PC-9 (cell line): ENCODE data around the gene BACH2. TPM values are rescaled to one million over a fixed set of nuclear protein-coding genes. Genes with fewer than 3 reads are reported as not detected.

Experiments
- BruUV-seq: library from RNA; stranded (reverse); fragments of 400-500 nt; replicated peaks from 2 replicates; lab custom pipeline; 2021; lab: Mats Ljungman, UMichigan
- CTCF ChIA-PET: fragments of 300-600 bp; sonication (Branson Sonifier 250); formaldehyde crosslinking; loops from one replicate; lab custom pipeline; 2022; ENCODE audit warnings: antibody characterized with exemption; lab: Charles Lee
- POLR2A ChIA-PET: fragments of 300-600 bp; sonication (Branson Sonifier 250); formaldehyde crosslinking; loops from one replicate; lab custom pipeline; 2022; ENCODE audit warnings: antibody characterized with exemption; ENCODE audit not compliant: unreplicated experiment; lab: Charles Lee
- DNase-seq, 2 experiments: peaks; one replicate each; pipeline versions ENCODE4 v3.0.0 to v3.0.0-alpha.2; 2015 to 2022; ENCODE audit warnings: mixed read lengths in 1 of 2
- H2AFZ ChIP-seq: fragments of 200-600 bp; sonication (generic); 2 replicates; pipeline ENCODE4 v1.8.1; 2017; ENCODE audit warnings: antibody characterized with exemption
- H3F3A ChIP-seq: fragments of 200-600 bp; sonication (generic); 2 replicates; pipeline ENCODE4 v1.8.1; 2017; ENCODE audit warnings: antibody characterized with exemption, mild to moderate bottlenecking, low read depth; ENCODE audit not compliant: insufficient read depth
- H3K27ac ChIP-seq: fragments of 200-600 bp; sonication (generic); 2 replicates; pipeline ENCODE4 v1.6.1; 2016; ENCODE audit warnings: mixed run types
- H3K27me3 ChIP-seq: fragments of 200-600 bp; sonication (generic); 2 replicates; pipeline ENCODE4 v1.6.1; 2016; ENCODE audit warnings: low read depth, mixed run types; ENCODE audit not compliant: insufficient read depth
- H3K36me3 ChIP-seq: fragments of 200-600 bp; sonication (generic); 2 replicates; pipeline ENCODE4 v1.6.1; 2016; ENCODE audit warnings: low read depth, mixed run types
- H3K4me1 ChIP-seq: fragments of 200-600 bp; sonication (generic); replicated peaks from 2 replicates; pipeline ENCODE4 v1.6.1; 2016; ENCODE audit warnings: mixed run types; ENCODE audit not compliant: insufficient read depth
- H3K4me2 ChIP-seq: fragments of 200-600 bp; sonication (generic); 2 replicates; pipeline ENCODE4 v1.6.1; 2017; ENCODE audit warnings: mixed run types
- H3K4me3 ChIP-seq: fragments of 200-600 bp; sonication (generic); 2 replicates; pipeline ENCODE4 v1.6.1; 2016; ENCODE audit warnings: mixed run types
- H3K79me2 ChIP-seq: fragments of 200-600 bp; sonication (generic); 2 replicates; pipeline ENCODE4 v1.6.1; 2017; ENCODE audit warnings: low read depth, mixed run types
- H3K9me2 ChIP-seq: fragments of 200-600 bp; sonication (generic); 2 replicates; pipeline ENCODE4 v1.8.1; 2017; ENCODE audit warnings: mild to moderate bottlenecking; ENCODE audit not compliant: insufficient read depth
- H3K9me3 ChIP-seq: fragments of 200-600 bp; sonication (generic); 2 replicates; pipeline ENCODE4 v1.8.1; 2016; ENCODE audit warnings: low read depth; ENCODE audit not compliant: insufficient read depth
- H4K20me1 ChIP-seq: fragments of 200-600 bp; sonication (generic); 2 replicates; pipeline ENCODE4 v1.8.1; 2017; ENCODE audit not compliant: insufficient read depth
- EZH2 ChIP-seq: fragments of 200-600 bp; sonication (generic); IDR thresholded peaks from 2 replicates; pipeline ENCODE4 v1.8.0; 2017; ENCODE audit warnings: antibody characterized with exemption, low read depth
- intact Hi-C: fragments of 100-400 bp; cut with micrococcal nuclease; formaldehyde crosslinking; loops from one replicate; pipeline ENCODE4 v1.10.0; 2022; ENCODE audit not compliant: unreplicated experiment
- total RNA-seq: library from RNA; stranded (reverse); gene quantifications from 2 replicates; pipeline ENCODE4 v1.2.3, GENCODE V29; 2021
- TF ChIP-seq, protein P1 (sequence below): fragments of 200-600 bp; sonication (generic); conservative IDR thresholded peaks from 2 replicates; pipeline ENCODE4 v1.6.1; 2017; ENCODE audit warnings: mixed run types, antibody characterized with exemption, mild to moderate bottlenecking, moderate library complexity

The BACH2 gene
- total RNA-seq, 1 experiment from 2014 or later: 2.3 TPM

- intact Hi-C loops: no loop called here
- Histone ChIP-seq H3K9me3 (no peaks in the 10 kb centered on the region), H3K4me1 (peaks cover 5% of the 10 kb centered on the region), H2AFZ (no peak overlapping the region), H3K27me3 (no peaks in the 10 kb centered on the region), H3K36me3 (no peaks in the 10 kb centered on the region), H3K4me2 (no peak overlapping the region), H3K9me2 (no peaks in the 10 kb centered on the region), H3K27ac (no peak overlapping the region), H3F3A (no peaks in the 10 kb centered on the region), H3K79me2 (no peaks in the 10 kb centered on the region), H3K4me3 (no peak overlapping the region), H4K20me1 (no peaks in the 10 kb centered on the region)
- BruUV-seq: no TSS peak
- TF ChIP-seq, protein P1, sequence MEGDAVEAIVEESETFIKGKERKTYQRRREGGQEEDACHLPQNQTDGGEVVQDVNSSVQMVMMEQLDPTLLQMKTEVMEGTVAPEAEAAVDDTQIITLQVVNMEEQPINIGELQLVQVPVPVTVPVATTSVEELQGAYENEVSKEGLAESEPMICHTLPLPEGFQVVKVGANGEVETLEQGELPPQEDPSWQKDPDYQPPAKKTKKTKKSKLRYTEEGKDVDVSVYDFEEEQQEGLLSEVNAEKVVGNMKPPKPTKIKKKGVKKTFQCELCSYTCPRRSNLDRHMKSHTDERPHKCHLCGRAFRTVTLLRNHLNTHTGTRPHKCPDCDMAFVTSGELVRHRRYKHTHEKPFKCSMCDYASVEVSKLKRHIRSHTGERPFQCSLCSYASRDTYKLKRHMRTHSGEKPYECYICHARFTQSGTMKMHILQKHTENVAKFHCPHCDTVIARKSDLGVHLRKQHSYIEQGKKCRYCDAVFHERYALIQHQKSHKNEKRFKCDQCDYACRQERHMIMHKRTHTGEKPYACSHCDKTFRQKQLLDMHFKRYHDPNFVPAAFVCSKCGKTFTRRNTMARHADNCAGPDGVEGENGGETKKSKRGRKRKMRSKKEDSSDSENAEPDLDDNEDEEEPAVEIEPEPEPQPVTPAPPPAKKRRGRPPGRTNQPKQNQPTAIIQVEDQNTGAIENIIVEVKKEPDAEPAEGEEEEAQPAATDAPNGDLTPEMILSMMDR: no peak
- no peak for TF ChIP-seq EZH2
- no peak for DNase-seq
- ChIA-PET POLR2A (no interaction called here), CTCF (no interaction called here)
Measured at GRCh38 chr6:90028066-90028778, 268.4 kb downstream of the BACH2 start.

- Histone ChIP-seq H3K9me3 (no peaks in the 10 kb centered on the region), H4K20me1 (no peaks in the 10 kb centered on the region), H3K4me1 (peaks cover 5% of the 10 kb centered on the region), H3K4me3 (no peak overlapping the region), H3K27ac (no peak overlapping the region), H3K79me2 (no peaks in the 10 kb centered on the region), H3F3A (no peaks in the 10 kb centered on the region), H3K4me2 (no peak overlapping the region), H3K36me3 (no peaks in the 10 kb centered on the region), H2AFZ (no peak overlapping the region), H3K27me3 (no peaks in the 10 kb centered on the region), H3K9me2 (no peaks in the 10 kb centered on the region)
- CTCF ChIA-PET: no interaction called here
- intact Hi-C loops: no loop called here
- DNase-seq: no peak
- BruUV-seq: no TSS peak
- POLR2A ChIA-PET: no interaction called here
- TF ChIP-seq, protein P1: no peak
- no peak for TF ChIP-seq EZH2
Measured at GRCh38 chr6:90026216-90026615, 270.4 kb downstream of the BACH2 start.

DNA sequence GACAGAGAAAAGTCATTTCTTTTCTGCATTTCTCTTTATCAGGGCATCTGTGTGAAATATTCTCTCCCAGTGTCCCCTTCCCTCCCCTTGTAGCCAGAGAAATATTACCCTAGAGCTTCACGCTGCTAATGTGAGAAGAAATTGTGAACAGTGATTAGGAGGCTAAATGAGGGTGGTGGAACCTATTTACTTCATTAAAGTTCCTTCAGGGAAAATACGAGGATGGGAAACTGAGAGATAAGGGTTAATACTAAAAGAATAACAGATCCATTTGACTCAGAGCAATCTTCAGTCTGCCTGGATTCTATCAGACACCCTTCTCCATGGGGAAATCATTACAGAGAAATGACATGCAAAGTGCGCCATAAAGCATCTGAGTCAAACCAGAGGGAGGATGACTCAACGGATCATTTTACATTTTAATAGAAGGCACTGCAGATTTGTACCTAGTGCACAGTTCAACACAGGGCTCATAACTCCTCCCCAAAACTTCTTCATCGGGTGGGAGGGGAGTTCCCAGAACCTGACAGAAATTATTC lies 271.1 kb downstream of the BACH2 start:
- BruUV-seq: no TSS peak
- H3K9me2 ChIP-seq: no peaks in the 10 kb centered on the region
- no peaks in the 10 kb centered on the region for H4K20me1 ChIP-seq
- H3K36me3 ChIP-seq: no peaks in the 10 kb centered on the region
- H3K4me2 ChIP-seq: no peak overlapping the region
- no peaks in the 10 kb centered on the region for H3F3A ChIP-seq
- DNase-seq: no peak
- peaks cover 5% of the 10 kb centered on the region for H3K4me1 ChIP-seq
- H2AFZ ChIP-seq: no peak overlapping the region
- H3K27me3 ChIP-seq: no peaks in the 10 kb centered on the region
- CTCF ChIA-PET: no interaction called here
- POLR2A ChIA-PET: no interaction called here
- no peak for TF ChIP-seq EZH2
- TF ChIP-seq, protein P1: no peak
- H3K9me3 ChIP-seq: no peaks in the 10 kb centered on the region
- H3K4me3 ChIP-seq: no peak overlapping the region
- intact Hi-C loops: no loop called here
- H3K79me2 ChIP-seq: no peaks in the 10 kb centered on the region
- no peak overlapping the region for H3K27ac ChIP-seq
